GM19193 (cell line): Measurements from ENCODE around the gene NDUFB3.

Source experiments
- POLR2A ChIP-seq: IDR thresholded peaks from 4 replicates; pipeline ENCODE4 v1.6.1; 2011; ENCODE audit not compliant: insufficient read depth, insufficient read length; ENCODE audit errors: extremely low read depth

Gene NDUFB3

DNA sequence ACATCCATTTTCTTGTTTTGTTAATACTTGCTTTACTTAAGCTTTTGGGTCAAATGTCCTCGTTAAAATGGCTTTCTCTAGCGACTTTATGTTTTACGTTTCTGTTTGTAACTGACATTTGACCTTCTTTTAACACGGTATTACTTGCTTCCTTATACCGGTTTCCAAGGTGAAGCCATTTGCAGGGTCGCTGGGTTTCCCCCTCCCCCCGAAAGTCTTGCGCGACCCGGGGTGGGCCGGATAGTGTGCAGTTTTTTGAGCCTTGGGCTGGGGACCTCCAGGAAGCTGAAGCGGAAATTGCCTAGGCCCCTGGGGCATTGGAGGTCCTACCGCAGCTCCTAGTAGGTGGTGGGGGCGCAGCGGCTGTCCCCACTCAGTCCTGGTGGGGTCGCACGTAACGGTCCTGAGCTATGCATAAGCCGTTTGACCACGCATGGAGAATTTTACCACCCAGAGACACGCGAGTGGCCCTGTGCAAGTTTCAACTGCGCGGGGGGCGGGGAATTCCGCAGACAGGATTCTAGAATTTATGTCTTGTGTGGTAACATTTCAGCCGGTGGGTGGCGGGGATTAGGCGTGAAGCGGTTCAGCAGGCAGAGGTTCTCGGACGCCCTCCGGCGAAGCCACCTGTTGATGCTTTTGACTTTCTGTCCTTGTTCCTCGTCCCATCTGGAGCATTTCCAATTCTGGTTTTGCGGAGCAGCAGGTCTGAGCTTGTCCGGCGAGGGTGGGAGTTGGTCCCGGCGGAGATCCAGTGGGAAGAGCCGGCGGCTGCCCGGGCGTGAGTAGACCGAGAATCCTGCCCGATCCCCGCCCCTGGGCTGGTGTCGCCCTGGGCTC is 46.5 kb downstream of the NDUFB3 start:
- peak; percentile 82 for TF ChIP-seq POLR2A

DNA sequence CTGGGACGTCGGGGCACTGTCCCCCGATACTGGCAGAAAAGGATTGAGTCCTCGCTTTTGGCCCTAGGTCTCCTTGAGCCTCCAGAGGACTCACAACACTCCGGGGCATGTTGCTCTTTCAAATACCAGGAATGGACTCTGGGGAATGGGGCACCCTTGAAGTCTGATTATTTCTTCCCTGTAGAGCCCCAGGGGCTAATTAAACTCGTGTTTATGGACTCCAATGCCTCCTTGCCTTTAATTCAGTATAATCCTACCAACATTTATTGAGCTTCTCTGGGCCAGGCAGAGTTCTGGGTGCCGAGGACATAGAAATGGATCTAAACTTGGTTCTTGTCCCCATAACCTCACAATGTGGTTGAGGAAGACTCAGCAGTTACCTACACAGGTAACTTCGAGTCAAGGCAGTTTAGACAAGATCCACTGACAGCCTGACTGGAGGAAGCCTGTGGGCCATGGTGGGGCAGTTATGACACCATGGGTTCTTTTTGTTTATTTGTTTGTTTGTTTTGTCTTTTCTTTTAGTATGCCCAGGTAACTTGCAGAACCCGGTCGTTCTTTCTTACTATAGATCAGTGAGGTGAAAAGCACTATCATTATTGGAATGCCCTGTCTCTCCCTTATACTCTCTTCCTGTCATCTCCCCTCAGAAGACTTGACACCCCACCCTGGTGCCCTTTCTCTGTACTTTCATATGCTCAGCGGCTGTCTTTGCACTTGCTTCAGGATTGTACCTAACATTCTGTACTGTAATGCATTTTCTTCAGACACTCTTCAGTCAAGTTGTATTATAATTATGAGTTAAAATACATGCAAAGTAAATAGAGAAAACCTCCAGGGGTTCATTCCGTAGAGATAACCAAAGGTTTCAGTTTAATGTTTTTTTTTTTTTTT is 47.4 kb downstream of the NDUFB3 start:
- TF ChIP-seq POLR2A: no peak

DNA sequence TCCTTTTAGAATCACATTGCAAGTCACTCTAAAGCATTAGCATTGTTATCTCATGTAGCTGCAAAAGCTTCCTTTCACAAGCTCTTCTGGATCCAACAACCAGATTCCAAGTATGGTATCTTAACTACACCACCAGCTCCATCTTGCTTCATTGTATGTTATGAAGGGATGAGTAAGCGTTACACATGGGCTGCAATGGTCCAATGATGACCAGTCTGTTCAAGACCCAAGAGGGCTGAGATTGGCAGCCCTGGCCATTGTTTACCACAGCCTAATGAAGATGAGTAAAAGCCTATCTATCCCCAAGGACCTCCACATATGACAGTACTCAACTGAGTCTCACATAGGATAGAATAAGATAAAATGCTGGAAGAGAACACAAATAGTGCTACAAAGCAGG is 50.5 kb downstream of the NDUFB3 start:
- peak; percentile 17 for TF ChIP-seq POLR2A

GRCh38 chr2:201126308-201127151 is 54.7 kb downstream of the NDUFB3 start:
- TF ChIP-seq POLR2A: no peak

- TF ChIP-seq POLR2A: no peak
Measured at GRCh38 chr2:201127152-201127511, 55.3 kb downstream of the NDUFB3 start.

DNA sequence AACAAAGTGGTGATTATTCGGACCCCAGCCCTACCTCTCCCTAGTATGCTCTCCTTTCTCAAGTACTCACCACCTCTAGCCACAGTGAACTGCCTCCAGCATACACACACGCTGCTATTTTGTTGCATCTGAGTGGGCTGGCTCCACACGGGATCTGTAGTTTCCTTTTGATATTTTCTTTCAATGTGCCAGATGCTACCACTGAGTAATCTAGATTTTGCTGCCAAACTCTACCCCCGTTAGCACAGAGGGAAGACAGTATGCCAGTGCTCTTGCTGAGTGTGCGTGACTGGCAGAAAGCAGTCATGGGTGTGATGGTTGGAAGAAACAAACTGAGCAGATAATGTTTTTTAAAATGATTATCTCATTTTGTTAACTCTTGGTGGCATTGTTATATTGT is 55.8 kb downstream of the NDUFB3 start:
- TF ChIP-seq POLR2A: peak; percentile 28

DNA sequence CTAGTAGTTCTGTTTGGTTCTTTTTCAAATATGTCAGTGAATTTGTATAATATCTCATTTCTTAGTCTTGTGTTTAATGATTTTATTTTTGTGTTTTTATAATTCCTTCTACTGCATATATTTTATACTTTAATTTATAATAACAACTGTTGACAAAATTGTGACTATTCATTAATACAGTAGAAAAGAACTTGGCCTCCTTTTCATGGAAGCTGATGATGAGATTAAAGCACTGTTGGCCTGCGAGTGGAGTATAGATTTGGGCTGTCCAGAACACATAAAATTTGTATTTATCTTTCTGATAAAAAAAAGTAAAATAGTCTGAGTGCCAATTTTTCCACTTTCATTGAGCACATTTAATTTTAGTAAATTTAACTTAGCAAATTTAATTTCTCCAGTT is 56.2 kb downstream of the NDUFB3 start:
- no peak for TF ChIP-seq POLR2A

DNA sequence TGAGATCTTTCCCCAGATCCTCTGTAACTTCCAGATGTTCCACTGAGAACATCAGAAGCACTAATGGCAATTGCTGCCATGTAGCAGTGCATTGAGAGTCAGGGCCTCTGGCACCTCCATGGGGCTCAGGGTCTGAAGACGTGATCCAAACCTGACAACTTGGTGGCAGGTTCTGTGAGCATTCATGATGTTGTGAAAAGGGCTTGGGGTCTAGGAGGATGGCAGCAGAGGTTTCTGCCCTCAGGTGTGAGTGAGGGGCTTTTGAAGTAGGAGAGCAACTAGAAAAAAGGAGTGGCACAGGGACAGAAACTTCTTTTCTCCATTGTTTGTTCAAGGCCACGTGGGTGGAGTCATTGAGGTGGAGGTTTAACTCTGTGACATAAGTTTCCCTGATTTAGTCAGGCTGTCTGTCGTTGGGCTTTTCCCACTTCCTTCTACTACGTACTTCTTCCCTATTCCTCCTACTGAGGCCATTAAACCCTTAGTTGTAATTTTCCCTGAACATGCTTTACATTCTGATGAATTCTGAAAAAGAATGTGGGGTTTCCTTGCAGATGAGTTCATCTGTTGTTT is 57.2 kb downstream of the NDUFB3 start:
- peak; percentile 50 for TF ChIP-seq POLR2A

DNA sequence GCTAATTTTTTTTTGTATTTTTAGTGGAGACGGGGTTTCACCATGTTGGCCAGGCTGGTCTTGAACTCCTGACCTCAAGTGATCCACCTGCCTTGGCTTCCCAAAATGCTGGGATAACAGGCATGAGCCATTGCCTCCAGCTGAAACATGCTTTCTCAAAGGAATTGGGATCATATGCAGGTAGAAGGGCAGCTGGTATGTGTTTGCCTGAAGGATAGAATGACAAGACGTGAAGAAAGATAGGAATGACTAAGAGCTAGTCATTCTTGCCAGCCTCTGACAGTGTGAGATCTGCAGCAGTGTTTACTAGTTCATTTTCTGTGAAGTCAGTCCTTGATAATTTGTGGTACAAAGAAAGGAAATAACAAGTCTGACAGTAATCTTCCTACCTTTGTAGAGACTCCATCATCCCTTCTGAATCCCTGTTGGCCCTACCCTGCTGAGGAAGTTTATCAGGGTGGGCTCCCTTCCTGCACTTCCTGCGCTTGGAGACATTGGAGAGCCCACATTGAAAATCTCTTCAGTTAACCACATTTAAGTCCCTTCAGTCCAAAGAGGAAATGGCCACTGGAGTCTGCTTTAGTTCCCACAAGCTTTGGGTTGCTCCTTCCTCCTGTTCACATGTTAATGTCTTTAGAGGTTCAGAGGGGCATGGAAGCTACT is 58.9 kb downstream of the NDUFB3 start:
- TF ChIP-seq POLR2A: no peak

DNA sequence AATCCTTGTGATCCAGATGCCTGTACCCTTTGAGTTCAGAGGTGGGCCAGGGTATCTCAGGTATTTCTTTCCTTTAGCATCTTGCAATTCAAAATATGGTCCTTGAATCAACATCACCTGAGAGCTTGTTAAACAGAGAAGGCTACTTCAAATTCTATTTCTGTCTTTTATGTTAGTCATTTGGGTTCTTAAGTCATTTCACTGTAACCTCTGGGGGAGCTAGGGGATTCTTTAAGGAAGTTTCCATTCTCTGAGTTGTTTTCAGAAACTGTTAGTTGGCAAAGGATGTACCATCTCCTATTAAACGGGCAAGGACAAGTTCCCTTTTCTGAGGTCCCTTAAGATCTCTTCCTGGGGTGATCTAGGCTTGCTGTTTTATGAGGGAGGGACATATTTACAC is 60.7 kb downstream of the NDUFB3 start:
- no peak for TF ChIP-seq POLR2A
